RWPE2 (cell line): ENCODE results near the gene KPRP.
A peak's percentile ranks its signal among the peaks of the same experiment; 100 is the strongest.

Experiments used
- ATAC-seq: fragments of 200-7000 bp; cut with Tn5 transposase; 3 replicates; pipeline ENCODE4 v1.9.1; 2021; ENCODE audit warnings: low read depth
- DNase-seq: peaks from one replicate; pipeline ENCODE4 v3.0.0-alpha.2; 2020; ENCODE audit warnings: low spot score
- H3K27ac ChIP-seq: fragments of 450-650 bp; 2 replicates; pipeline ENCODE4 v1.5.1; 2017; ENCODE audit warnings: mild to moderate bottlenecking; ENCODE audit not compliant: poor library complexity, severe bottlenecking
- H3K27me3 ChIP-seq: fragments of 250-450 bp; sonication (Bioruptor Pico); 2 replicates; pipeline ENCODE4 v1.5.1; 2021; ENCODE audit warnings: mild to moderate bottlenecking, moderate library complexity; ENCODE audit not compliant: insufficient read depth, poor library complexity, severe bottlenecking
- H3K36me3 ChIP-seq: fragments of 250-450 bp; sonication (Bioruptor Pico); 2 replicates; pipeline ENCODE4 v1.5.1; 2020; ENCODE audit warnings: low read depth, mild to moderate bottlenecking, moderate library complexity
- H3K4me1 ChIP-seq: fragments of 250-450 bp; sonication (Bioruptor Pico); 2 replicates; pipeline ENCODE4 v1.5.1; 2021; ENCODE audit warnings: mild to moderate bottlenecking, moderate library complexity; ENCODE audit not compliant: insufficient read depth, poor library complexity, severe bottlenecking
- H3K4me3 ChIP-seq: fragments of 250-450 bp; sonication (Bioruptor Pico); 2 replicates; pipeline ENCODE4 v1.5.1; 2021; ENCODE audit warnings: mild to moderate bottlenecking, moderate library complexity; ENCODE audit not compliant: severe bottlenecking
- H3K9me3 ChIP-seq: fragments of 250-450 bp; sonication (Bioruptor Pico); 2 replicates; pipeline ENCODE4 v1.5.1; 2021; ENCODE audit warnings: mild to moderate bottlenecking, moderate library complexity; ENCODE audit not compliant: severe bottlenecking
- CTCF ChIP-seq: fragments of 450-650 bp; IDR thresholded peaks from one replicate; pipeline ENCODE4 v1.5.1; 2017; ENCODE audit warnings: mild to moderate bottlenecking, moderate library complexity; ENCODE audit not compliant: poor library complexity, severe bottlenecking

Gene KPRP

GRCh38 chr1:152758636-152759035 is 811 bp downstream of the KPRP start:
- DNase-seq (no peak), ATAC-seq (no peak)
- H3K4me3 ChIP-seq: no peak overlapping the region
- TF ChIP-seq CTCF: no peak
- H3K36me3 ChIP-seq: no peaks in the 10 kb centered on the region
- no peak overlapping the region for H3K27ac ChIP-seq
- no peaks in the 10 kb centered on the region for H3K9me3 ChIP-seq
- H3K4me1 ChIP-seq: peaks cover 25% of the 10 kb centered on the region
- H3K27me3 ChIP-seq: no peaks in the 10 kb centered on the region

DNA sequence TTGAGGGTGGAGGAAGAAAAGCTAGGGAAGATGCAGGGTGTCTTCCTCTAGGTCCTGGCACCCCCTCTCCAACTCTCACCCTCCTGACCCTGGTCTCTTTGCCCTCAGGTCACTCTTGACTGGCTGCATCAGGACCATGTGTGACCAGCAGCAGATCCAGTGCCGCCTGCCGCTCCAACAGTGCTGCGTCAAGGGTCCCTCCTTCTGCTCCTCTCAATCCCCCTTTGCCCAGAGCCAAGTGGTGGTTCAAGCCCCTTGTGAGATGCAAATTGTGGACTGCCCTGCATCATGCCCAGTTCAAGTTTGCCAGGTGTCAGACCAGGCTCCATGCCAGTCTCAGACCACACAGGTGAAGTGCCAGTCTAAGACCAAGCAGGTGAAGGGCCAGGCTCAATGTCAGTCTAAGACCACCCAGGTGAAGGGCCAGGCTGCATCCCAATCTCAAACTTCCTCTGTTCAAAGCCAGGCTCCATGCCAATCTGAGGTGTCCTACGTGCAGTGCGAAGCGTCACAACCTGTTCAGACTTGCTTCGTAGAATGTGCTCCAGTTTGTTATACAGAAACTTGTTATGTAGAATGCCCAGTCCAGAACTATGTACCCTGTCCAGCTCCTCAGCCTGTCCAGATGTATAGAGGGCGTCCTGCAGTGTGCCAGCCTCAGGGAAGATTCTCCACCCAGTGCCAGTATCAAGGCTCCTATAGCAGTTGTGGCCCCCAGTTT is 1.8 kb downstream of the KPRP start:
- peaks cover 25% of the 10 kb centered on the region for H3K4me1 ChIP-seq
- ATAC-seq: peak; percentile 84
- peak overlapping the region; percentile 30 for H3K27ac ChIP-seq
- no peak overlapping the region for H3K4me3 ChIP-seq
- no peaks in the 10 kb centered on the region for H3K9me3 ChIP-seq
- no peak for TF ChIP-seq CTCF
- no peaks in the 10 kb centered on the region for H3K27me3 ChIP-seq
- H3K36me3 ChIP-seq: no peaks in the 10 kb centered on the region
- no peak for DNase-seq

DNA sequence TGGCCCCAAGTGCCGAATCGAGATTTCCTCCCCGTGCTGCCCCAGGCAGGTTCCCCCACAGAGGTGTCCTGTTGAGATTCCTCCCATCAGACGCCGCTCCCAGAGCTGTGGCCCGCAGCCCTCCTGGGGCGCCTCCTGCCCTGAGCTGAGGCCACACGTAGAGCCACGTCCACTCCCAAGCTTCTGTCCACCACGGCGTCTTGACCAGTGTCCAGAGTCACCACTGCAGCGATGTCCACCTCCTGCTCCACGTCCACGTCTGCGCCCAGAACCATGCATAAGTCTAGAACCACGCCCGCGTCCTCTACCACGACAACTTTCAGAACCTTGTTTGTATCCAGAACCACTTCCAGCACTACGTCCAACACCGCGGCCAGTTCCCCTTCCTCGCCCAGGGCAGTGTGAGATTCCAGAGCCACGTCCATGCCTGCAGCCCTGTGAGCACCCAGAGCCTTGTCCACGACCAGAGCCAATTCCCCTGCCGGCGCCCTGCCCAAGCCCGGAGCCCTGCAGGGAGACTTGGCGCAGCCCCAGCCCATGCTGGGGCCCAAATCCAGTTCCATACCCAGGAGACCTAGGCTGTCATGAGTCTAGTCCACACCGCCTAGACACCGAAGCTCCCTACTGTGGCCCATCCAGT is 2.8 kb downstream of the KPRP start:
- Histone ChIP-seq H3K4me3 (no peak overlapping the region), H3K4me1 (peaks cover 25% of the 10 kb centered on the region), H3K27me3 (no peaks in the 10 kb centered on the region), H3K36me3 (no peaks in the 10 kb centered on the region), H3K27ac (peak overlapping the region; percentile 30), H3K9me3 (no peaks in the 10 kb centered on the region)
- DNase-seq: no peak
- TF ChIP-seq CTCF: no peak
- ATAC-seq: no peak

GRCh38 chr1:152761609-152762213 is 3.9 kb downstream of the KPRP start:
- Histone ChIP-seq H3K4me3 (no peak overlapping the region), H3K27ac (no peak overlapping the region), H3K9me3 (no peaks in the 10 kb centered on the region), H3K27me3 (no peaks in the 10 kb centered on the region), H3K4me1 (peaks cover 25% of the 10 kb centered on the region), H3K36me3 (no peaks in the 10 kb centered on the region)
- ATAC-seq (no peak), DNase-seq (no peak)
- no peak for TF ChIP-seq CTCF
